Smooth muscle cell (in vitro differentiated cells): ENCODE measurements around the gene PLXDC2. TPM values are rescaled to one million over a fixed set of nuclear protein-coding genes. Genes with fewer than 3 reads are reported as not detected.
A peak's percentile ranks its signal among the peaks of the same experiment; 100 is the strongest.

Experiments
- DNase-seq: peaks from one replicate; lab custom pipeline; 2025; ENCODE audit not compliant: unreplicated experiment; lab: John Stamatoyannopoulos, UW
- H2AFZ ChIP-seq: fragments of 200-600 bp; sonication (generic); 2 replicates; pipeline ENCODE4 v1.6.0; 2016; ENCODE audit warnings: antibody characterized with exemption, low read depth, mild to moderate bottlenecking
- H3F3A ChIP-seq: fragments of 200-600 bp; sonication (generic); 2 replicates; pipeline ENCODE4 v1.6.0; 2017; ENCODE audit warnings: antibody characterized with exemption, low read depth
- H3K27ac ChIP-seq: fragments of 200-600 bp; sonication (generic); 2 replicates; pipeline ENCODE4 v1.5.1; 2016; ENCODE audit warnings: low read depth, mild to moderate bottlenecking
- H3K27me3 ChIP-seq: fragments of 200-600 bp; sonication (generic); 2 replicates; pipeline ENCODE4 v1.6.1; 2016; ENCODE audit warnings: low read depth, mild to moderate bottlenecking
- H3K36me3 ChIP-seq: fragments of 200-600 bp; sonication (generic); 2 replicates; pipeline ENCODE4 v1.5.1; 2016; ENCODE audit warnings: low read depth
- H3K4me1 ChIP-seq: fragments of 200-600 bp; sonication (generic); 2 replicates; pipeline ENCODE4 v1.5.1; 2016; ENCODE audit warnings: low read depth
- H3K4me2 ChIP-seq: fragments of 200-600 bp; sonication (generic); 2 replicates; pipeline ENCODE4 v1.6.0; 2016; ENCODE audit warnings: mild to moderate bottlenecking
- H3K4me3 ChIP-seq: fragments of 200-600 bp; sonication (generic); 2 replicates; pipeline ENCODE4 v1.5.1; 2016; ENCODE audit warnings: mild to moderate bottlenecking
- H3K79me2 ChIP-seq: fragments of 200-600 bp; sonication (generic); 2 replicates; pipeline ENCODE4 v1.6.0; 2016; ENCODE audit warnings: low read depth, mild to moderate bottlenecking
- H3K9ac ChIP-seq: fragments of 200-600 bp; sonication (generic); 2 replicates; pipeline ENCODE4 v1.6.0; 2016; ENCODE audit warnings: low read depth
- H3K9me3 ChIP-seq: fragments of 200-600 bp; sonication (generic); replicated peaks from 2 replicates; pipeline ENCODE4 v1.5.1; 2016; ENCODE audit warnings: low read depth
- H4K20me1 ChIP-seq: fragments of 200-600 bp; sonication (generic); 2 replicates; pipeline ENCODE4 v1.6.0; 2016; ENCODE audit warnings: low read depth
- WGBS: methylation state at CpG from one replicate; pipeline ENCODE4 v1.1.7; 2016; ENCODE audit warnings: low lambda C conversion rate; 5-methylcytosine and 5-hydroxymethylcytosine counted together
- polyA plus RNA-seq: library from polyadenylated mRNA; unstranded; fragments of >200 nt; fragmentation: Nextera tagmentation; extraction: Ambion mirVana; gene quantifications from 2 replicates; pipeline ENCODE4 v1.2.1, GENCODE V29; 2016
- total RNA-seq: library from RNA; depleted of rRNA; stranded (reverse); fragments of >200 nt; gene quantifications from 2 replicates; pipeline ENCODE4 v1.2.3, GENCODE V29; 2014
- TF ChIP-seq, protein P1 (sequence below): fragments of 200-600 bp; sonication (generic); IDR thresholded peaks from 2 replicates; pipeline ENCODE4 v1.5.1; 2017; ENCODE audit warnings: borderline replicate concordance, mild to moderate bottlenecking, antibody characterized with exemption; ENCODE audit not compliant: insufficient read depth, poor library complexity, severe bottlenecking

Gene PLXDC2
- total and polyA plus RNA-seq, 2 experiments from 2014 or later: 7.3 to 24.9 TPM

- no peaks in the 10 kb centered on the region for H3K9me3 ChIP-seq
- no peaks in the 10 kb centered on the region for H3F3A ChIP-seq
- no peaks in the 10 kb centered on the region for H3K27me3 ChIP-seq
- DNase-seq: no peak
- H3K27ac ChIP-seq: no peak overlapping the region
- H4K20me1 ChIP-seq: no peaks in the 10 kb centered on the region
- H2AFZ ChIP-seq: peak overlapping the region; percentile 2
- TF ChIP-seq, protein P1, sequence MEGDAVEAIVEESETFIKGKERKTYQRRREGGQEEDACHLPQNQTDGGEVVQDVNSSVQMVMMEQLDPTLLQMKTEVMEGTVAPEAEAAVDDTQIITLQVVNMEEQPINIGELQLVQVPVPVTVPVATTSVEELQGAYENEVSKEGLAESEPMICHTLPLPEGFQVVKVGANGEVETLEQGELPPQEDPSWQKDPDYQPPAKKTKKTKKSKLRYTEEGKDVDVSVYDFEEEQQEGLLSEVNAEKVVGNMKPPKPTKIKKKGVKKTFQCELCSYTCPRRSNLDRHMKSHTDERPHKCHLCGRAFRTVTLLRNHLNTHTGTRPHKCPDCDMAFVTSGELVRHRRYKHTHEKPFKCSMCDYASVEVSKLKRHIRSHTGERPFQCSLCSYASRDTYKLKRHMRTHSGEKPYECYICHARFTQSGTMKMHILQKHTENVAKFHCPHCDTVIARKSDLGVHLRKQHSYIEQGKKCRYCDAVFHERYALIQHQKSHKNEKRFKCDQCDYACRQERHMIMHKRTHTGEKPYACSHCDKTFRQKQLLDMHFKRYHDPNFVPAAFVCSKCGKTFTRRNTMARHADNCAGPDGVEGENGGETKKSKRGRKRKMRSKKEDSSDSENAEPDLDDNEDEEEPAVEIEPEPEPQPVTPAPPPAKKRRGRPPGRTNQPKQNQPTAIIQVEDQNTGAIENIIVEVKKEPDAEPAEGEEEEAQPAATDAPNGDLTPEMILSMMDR: no peak
- no peaks in the 10 kb centered on the region for H3K36me3 ChIP-seq
- peaks cover 7% of the 10 kb centered on the region for H3K4me1 ChIP-seq
- H3K4me2 ChIP-seq: no peak overlapping the region
- 91% methylated on average over 5 of the region's 5 CpGs for WGBS
- no peak overlapping the region for H3K9ac ChIP-seq
- H3K79me2 ChIP-seq: no peaks in the 10 kb centered on the region
- no peak overlapping the region for H3K4me3 ChIP-seq
Measured at GRCh38 chr10:19789607-19790006, 26.6 kb upstream of the PLXDC2 start.

GRCh38 chr10:19791032-19791431 is 25.2 kb upstream of the PLXDC2 start:
- 95% methylated on average over 2 of the region's 2 CpGs for WGBS
- no peaks in the 10 kb centered on the region for H3K79me2 ChIP-seq
- H3K4me3 ChIP-seq: no peak overlapping the region
- no peaks in the 10 kb centered on the region for H3K27me3 ChIP-seq
- no peaks in the 10 kb centered on the region for H3K9me3 ChIP-seq
- no peaks in the 10 kb centered on the region for H4K20me1 ChIP-seq
- H3K36me3 ChIP-seq: no peaks in the 10 kb centered on the region
- DNase-seq: no peak
- peaks cover 7% of the 10 kb centered on the region for H3K4me1 ChIP-seq
- H3F3A ChIP-seq: no peaks in the 10 kb centered on the region
- TF ChIP-seq, protein P1: no peak
- H3K4me2 ChIP-seq: no peak overlapping the region
- H2AFZ ChIP-seq: no peak overlapping the region
- H3K9ac ChIP-seq: no peak overlapping the region
- no peak overlapping the region for H3K27ac ChIP-seq

- Histone ChIP-seq H4K20me1 (no peaks in the 10 kb centered on the region), H3K4me2 (no peak overlapping the region), H3K36me3 (no peaks in the 10 kb centered on the region), H3K79me2 (no peaks in the 10 kb centered on the region), H3K4me1 (no peaks in the 10 kb centered on the region), H2AFZ (no peak overlapping the region), H3K27me3 (no peaks in the 10 kb centered on the region), H3K9ac (no peak overlapping the region), H3K4me3 (no peak overlapping the region), H3K9me3 (no peaks in the 10 kb centered on the region), H3K27ac (no peak overlapping the region), H3F3A (no peaks in the 10 kb centered on the region)
- DNase-seq: no peak
- TF ChIP-seq, protein P1: no peak
- 91% methylated on average over 5 of the region's 5 CpGs for WGBS
Measured at GRCh38 chr10:19795684-19796083, 20.5 kb upstream of the PLXDC2 start.

- WGBS: 93% methylated on average over 3 of the region's 3 CpGs
- Histone ChIP-seq H2AFZ (no peak overlapping the region), H3K79me2 (no peaks in the 10 kb centered on the region), H3K4me2 (no peak overlapping the region), H3K9me3 (no peaks in the 10 kb centered on the region), H3K27ac (no peak overlapping the region), H4K20me1 (no peaks in the 10 kb centered on the region), H3K27me3 (no peaks in the 10 kb centered on the region), H3K4me3 (no peak overlapping the region), H3K36me3 (no peaks in the 10 kb centered on the region), H3K4me1 (no peaks in the 10 kb centered on the region), H3F3A (no peaks in the 10 kb centered on the region), H3K9ac (no peak overlapping the region)
- TF ChIP-seq, protein P1: no peak
- no peak for DNase-seq
Measured at GRCh38 chr10:19800161-19800560, 16.1 kb upstream of the PLXDC2 start.
